DMS153 (cell line): ENCODE results near the gene CCSAP.
"Not testable (repeated sequence)": the region's sequence is repeated elsewhere in the genome, so short reads cannot be mapped to it uniquely, and the experiment has no call there.

Experiments
- DNase-seq: peaks from one replicate; lab custom pipeline; 2025; lab: John Stamatoyannopoulos, UW

The CCSAP gene

GRCh38 chr1:229325853-229326487, 16.9 kb downstream of the CCSAP start:
- no peak for DNase-seq

- no peak for DNase-seq
Observed at GRCh38 chr1:229325401-229325800, 17.4 kb downstream of the CCSAP start.

GRCh38 chr1:229323885-229324553, 18.8 kb downstream of the CCSAP start:
- no peak for DNase-seq

- DNase-seq: no peak
Observed at GRCh38 chr1:229323201-229323600, 19.6 kb downstream of the CCSAP start.

- no peak for DNase-seq
Observed at GRCh38 chr1:229319487-229319886, 23.4 kb downstream of the CCSAP start.

GRCh38 chr1:229318056-229318455, 24.8 kb downstream of the CCSAP start:
- DNase-seq: no peak

- no peak for DNase-seq
Observed at GRCh38 chr1:229316166-229316565, 26.7 kb downstream of the CCSAP start.

- DNase-seq: no peak
Observed at GRCh38 chr1:229310833-229311232, 32.0 kb downstream of the CCSAP start.

GRCh38 chr1:229309684-229310083, 33.2 kb downstream of the CCSAP start:
- DNase-seq: no peak

GRCh38 chr1:229309074-229309473, 33.8 kb downstream of the CCSAP start:
- no peak for DNase-seq

GRCh38 chr1:229305392-229305791, 37.5 kb downstream of the CCSAP start:
- no peak for DNase-seq

- DNase-seq: no peak
Observed at GRCh38 chr1:229303855-229304254, 39.0 kb downstream of the CCSAP start.

GRCh38 chr1:229302740-229303139, 40.1 kb downstream of the CCSAP start:
- DNase-seq: no peak

GRCh38 chr1:229300099-229300757, 42.6 kb downstream of the CCSAP start:
- no peak for DNase-seq

- no peak for DNase-seq
Observed at GRCh38 chr1:229298887-229299503, 43.9 kb downstream of the CCSAP start.

GRCh38 chr1:229298420-229298819, 44.4 kb downstream of the CCSAP start:
- DNase-seq: no peak

- no peak for DNase-seq
Observed at GRCh38 chr1:229297746-229298145, 45.1 kb downstream of the CCSAP start.

GRCh38 chr1:229296541-229296941, 46.3 kb downstream of the CCSAP start:
- DNase-seq: no peak

GRCh38 chr1:229295745-229296144, 47.1 kb downstream of the CCSAP start:
- DNase-seq: no peak

- DNase-seq: no peak
Observed at GRCh38 chr1:229293528-229294204, 49.2 kb downstream of the CCSAP start.

GRCh38 chr1:229291686-229292085, 51.2 kb downstream of the CCSAP start:
- not testable (repeated sequence) for DNase-seq

GRCh38 chr1:229288516-229288915, 54.3 kb downstream of the CCSAP start:
- DNase-seq: no peak
